Uterus (tissue), 2 donors: ENCODE measurements around the gene CDKN1C.

Experiments
- CTCF ChIP-seq, 4 experiments: fragments of 200-600 bp in 2 of 4; fragments of 450-650 bp in 2 of 4; sonication (generic) in 2 of 4; IDR thresholded peaks; one replicate each; pipeline ENCODE4 v1.5.1; 2016 to 2019; ENCODE audit warnings: antibody characterized with exemption in 4 of 4, mild to moderate bottlenecking in 2 of 4, moderate library complexity in 1 of 4
- POLR2A ChIP-seq, 2 donors: fragments of 450-650 bp; IDR thresholded peaks; one replicate each; pipeline ENCODE4 v1.6.1; 2016; ENCODE audit warnings: antibody characterized with exemption in 2 of 2, mild to moderate bottlenecking in 1 of 2, moderate library complexity in 1 of 2

GRCh38 chr11:2848497-2848896 lies 37.1 kb downstream of the CDKN1C start:
- TF ChIP-seq CTCF (IDR thresholded peaks at IDR 0.05) = no peak
- no peak for TF ChIP-seq POLR2A (IDR thresholded peaks at IDR 0.05)
